Fibroblast of lung (primary cell): ENCODE results near the gene CLMN. TPM values are rescaled to one million over a fixed set of nuclear protein-coding genes. Genes with fewer than 3 reads are reported as not detected.

Source experiments
- DNase-seq, 2 donors: peaks; one replicate each; pipeline versions ENCODE4 v3.0.0 to v3.0.0-alpha.2; 2010; ENCODE audit warnings: low read depth in 2 of 2
- H2AFZ ChIP-seq: 2 replicates; pipeline ENCODE4 v1.5.1; 2012; ENCODE audit warnings: low read length, control low read depth, inconsistent platforms
- H3K27ac ChIP-seq: 2 replicates; pipeline ENCODE4 v1.5.1; 2011; ENCODE audit warnings: low read length, control low read depth; ENCODE audit not compliant: insufficient read depth
- H3K27me3 ChIP-seq: 2 replicates; pipeline ENCODE4 v1.5.1; 2011; ENCODE audit warnings: mild to moderate bottlenecking, low read length; ENCODE audit not compliant: control insufficient read depth, insufficient read depth
- H3K36me3 ChIP-seq: 2 replicates; pipeline ENCODE4 v1.5.1; 2011; ENCODE audit warnings: low read length; ENCODE audit not compliant: control insufficient read depth, insufficient read depth
- H3K4me1 ChIP-seq: 2 replicates; pipeline ENCODE4 v1.5.1; 2011; ENCODE audit warnings: low read length; ENCODE audit not compliant: control insufficient read depth, insufficient read depth; ENCODE audit errors: extremely low read depth
- H3K4me2 ChIP-seq: 2 replicates; pipeline ENCODE4 v1.5.1; 2011; ENCODE audit warnings: low read length, control low read depth; ENCODE audit not compliant: insufficient read depth; ENCODE audit errors: extremely low read depth
- H3K4me3 ChIP-seq, 4 experiments: fragments of 200-600 bp in 1 of 4; sonication (generic) in 1 of 4; replicated peaks in 1 of 4; 2 replicates each; pipeline ENCODE4 v1.5.1; 2011 to 2016; ENCODE audit warnings: low read length in 4 of 4, low read depth in 3 of 4, mild to moderate bottlenecking in 3 of 4, control low read depth in 2 of 4, inconsistent platforms in 1 of 4, mixed read lengths in 1 of 4; ENCODE audit not compliant: insufficient read depth in 1 of 4; ENCODE audit errors: control extremely low read depth in 1 of 4
- H3K79me2 ChIP-seq: 2 replicates; pipeline ENCODE4 v1.5.1; 2012; ENCODE audit warnings: mild to moderate bottlenecking, low read length, inconsistent platforms; ENCODE audit not compliant: control insufficient read depth, insufficient read depth
- H3K9ac ChIP-seq: 2 replicates; pipeline ENCODE4 v1.5.1; 2011; ENCODE audit warnings: mild to moderate bottlenecking, low read length, control low read depth; ENCODE audit not compliant: insufficient read depth
- H3K9me3 ChIP-seq: 2 replicates; pipeline ENCODE4 v1.5.1; 2012; ENCODE audit warnings: low read depth, low read length; ENCODE audit not compliant: control insufficient read depth, insufficient read depth
- H4K20me1 ChIP-seq: 2 replicates; pipeline ENCODE4 v1.5.1; 2011; ENCODE audit warnings: low read length; ENCODE audit not compliant: control insufficient read depth, insufficient read depth; ENCODE audit errors: extremely low read depth
- CTCF ChIP-seq, 2 donors: IDR thresholded peaks in 1 of 2; conservative IDR thresholded peaks in 1 of 2; 1 replicate in 1 of 2; 2 replicates in 1 of 2; pipeline ENCODE4 v1.5.1; 2011 to 2012; ENCODE audit warnings: low read length in 2 of 2, control low read depth in 1 of 2, inconsistent platforms in 1 of 2, low read depth in 1 of 2, mild to moderate bottlenecking in 1 of 2
- EZH2 ChIP-seq: IDR thresholded peaks from 2 replicates; pipeline ENCODE4 v1.5.1; 2012; ENCODE audit warnings: low read length, control low read depth, mild to moderate bottlenecking; ENCODE audit errors: missing control alignments
- polyA plus RNA-seq, 2 donors: library from polyadenylated mRNA; depleted of rRNA in 1 of 2; stranded (reverse) in 1 of 2; unstranded in 1 of 2; fragments of >200 nt; gene quantifications; 2 replicates each; pipeline ENCODE4 v1.2.1, GENCODE V29; 2011 to 2012; ENCODE audit warnings: missing spikeins in 1 of 2
- total RNA-seq: library from RNA; depleted of rRNA; stranded (reverse); fragments of >200 nt; gene quantifications from 2 replicates; pipeline ENCODE4 v1.2.1, GENCODE V29; 2014

CLMN gene
- total and polyA plus RNA-seq, 2 donors (not counting 1 experiment from before 2014, with no cell fraction given) = 0.83 to 2.7 TPM

- DNase-seq = no peak
- H3K27ac ChIP-seq = no peak overlapping the region
- no peaks in the 10 kb centered on the region for H3K27me3 ChIP-seq
- H4K20me1 ChIP-seq = no peaks in the 10 kb centered on the region
- no peak overlapping the region for H2AFZ ChIP-seq
- H3K36me3 ChIP-seq = no peaks in the 10 kb centered on the region
- H3K4me1 ChIP-seq = no peaks in the 10 kb centered on the region
- H3K9ac ChIP-seq = no peak overlapping the region
- H3K9me3 ChIP-seq = no peaks in the 10 kb centered on the region
- no peak overlapping the region for H3K4me3 ChIP-seq
- H3K4me2 ChIP-seq = no peak overlapping the region
- no peaks in the 10 kb centered on the region for H3K79me2 ChIP-seq
- TF ChIP-seq EZH2 (no peak), CTCF (conservative IDR thresholded peaks at IDR 0.05 in 1 of 2, IDR thresholded peaks at IDR 0.05 in 1 of 2; ENCODE audit: low read depth in 1 of 2, low read length in 2 of 2) (no peak)
These were observed 111.1 kb downstream of the CLMN start for GRCh38 chr14:95208598-95208997.

DNA sequence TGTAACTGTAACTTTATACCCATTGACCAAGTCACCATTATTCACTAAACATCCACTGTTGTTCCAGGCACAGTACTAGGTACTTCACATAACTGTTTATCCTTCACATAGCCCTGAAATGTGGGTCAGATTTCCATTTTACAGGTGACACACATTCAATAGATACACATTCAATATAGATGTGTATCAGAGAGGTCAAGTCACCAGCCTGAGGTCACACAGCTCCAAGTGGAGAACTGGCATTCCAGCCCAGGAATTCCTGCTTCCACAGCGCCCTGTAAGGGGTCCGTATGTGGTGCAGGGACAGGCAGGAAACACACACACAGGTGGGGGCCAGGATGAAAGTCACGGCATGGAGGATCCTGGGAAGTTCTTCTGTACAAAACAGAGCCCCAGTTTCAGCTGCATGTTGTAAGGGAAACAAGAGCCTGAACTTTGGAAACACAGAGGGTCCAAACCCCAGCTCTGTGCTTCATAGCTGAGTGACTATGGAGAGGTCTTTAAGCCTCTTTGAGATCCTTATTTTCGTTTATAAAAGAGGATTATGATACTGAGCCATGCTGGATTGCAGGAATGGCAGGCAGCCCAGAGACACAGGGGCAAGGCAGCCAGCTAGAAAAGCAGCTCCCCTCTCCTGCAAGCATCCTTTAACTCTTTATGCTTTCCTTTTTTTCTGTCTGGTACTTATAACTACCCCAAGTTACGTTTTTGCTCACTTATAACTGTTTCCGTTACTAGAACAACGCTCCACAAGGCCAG lies 112.1 kb downstream of the CLMN start:
- no peak overlapping the region for H3K4me2 ChIP-seq
- no peaks in the 10 kb centered on the region for H3K79me2 ChIP-seq
- no peak overlapping the region for H3K4me3 ChIP-seq
- no peaks in the 10 kb centered on the region for H3K27me3 ChIP-seq
- DNase-seq = no peak
- H3K36me3 ChIP-seq = no peaks in the 10 kb centered on the region
- no peak overlapping the region for H2AFZ ChIP-seq
- no peak overlapping the region for H3K9ac ChIP-seq
- H3K9me3 ChIP-seq = no peaks in the 10 kb centered on the region
- no peaks in the 10 kb centered on the region for H3K4me1 ChIP-seq
- TF ChIP-seq CTCF (conservative IDR thresholded peaks at IDR 0.05 in 1 of 2, IDR thresholded peaks at IDR 0.05 in 1 of 2; ENCODE audit: low read depth in 1 of 2, low read length in 2 of 2) (no peak), EZH2 (no peak)
- H3K27ac ChIP-seq = no peak overlapping the region
- no peaks in the 10 kb centered on the region for H4K20me1 ChIP-seq

- Histone ChIP-seq H2AFZ (no peak overlapping the region), H3K9me3 (no peaks in the 10 kb centered on the region), H3K4me2 (no peak overlapping the region), H3K27ac (no peak overlapping the region), H3K36me3 (no peaks in the 10 kb centered on the region), H3K9ac (no peak overlapping the region), H3K4me3 (no peak overlapping the region), H3K27me3 (no peaks in the 10 kb centered on the region), H3K4me1 (no peaks in the 10 kb centered on the region), H3K79me2 (no peaks in the 10 kb centered on the region), H4K20me1 (no peaks in the 10 kb centered on the region)
- DNase-seq = peak in 1 of 2 donors; percentile 34
- TF ChIP-seq CTCF (conservative IDR thresholded peaks at IDR 0.05 in 1 of 2, IDR thresholded peaks at IDR 0.05 in 1 of 2; ENCODE audit: low read depth in 1 of 2, low read length in 2 of 2) (no peak), EZH2 (no peak)
These were observed 113.2 kb downstream of the CLMN start for GRCh38 chr14:95206534-95206933.
